Effector memory CD4-positive, alpha-beta T cell (primary cell): Measurements from ENCODE around the gene SCARF1.
A peak's percentile ranks its signal among the peaks of the same experiment; 100 is the strongest.

Experiments
- DNase-seq, 3 donors: peaks; one replicate each; pipeline ENCODE4 v3.0.0-alpha.2; 2020
- H3K27ac ChIP-seq: 2 replicates; pipeline ENCODE4 v1.7.0; 2013; ENCODE audit warnings: mild to moderate bottlenecking, low read length, moderate library complexity; ENCODE audit not compliant: insufficient read depth, poor library complexity, severe bottlenecking
- H3K27me3 ChIP-seq: replicated peaks from 2 replicates; pipeline ENCODE4 v1.7.0; 2013; ENCODE audit warnings: mild to moderate bottlenecking, low read length; ENCODE audit not compliant: insufficient read depth, control insufficient read depth, poor library complexity, severe bottlenecking
- H3K36me3 ChIP-seq: 2 replicates; pipeline ENCODE4 v1.7.0; 2013; ENCODE audit warnings: mild to moderate bottlenecking, low read length, moderate library complexity; ENCODE audit not compliant: control insufficient read depth, insufficient read depth
- H3K4me1 ChIP-seq: 2 replicates; pipeline ENCODE4 v1.7.0; 2013; ENCODE audit warnings: low read length, mild to moderate bottlenecking; ENCODE audit not compliant: control insufficient read depth, insufficient read depth, poor library complexity, severe bottlenecking
- H3K4me3 ChIP-seq: 2 replicates; pipeline ENCODE4 v1.7.0; 2013; ENCODE audit warnings: low read length, low read depth, mild to moderate bottlenecking; ENCODE audit not compliant: insufficient read depth, poor library complexity, severe bottlenecking
- H3K9me3 ChIP-seq: 2 replicates; pipeline ENCODE4 v1.7.0; 2013; ENCODE audit warnings: mild to moderate bottlenecking, low read length, moderate library complexity; ENCODE audit not compliant: control insufficient read depth

The SCARF1 gene

DNA sequence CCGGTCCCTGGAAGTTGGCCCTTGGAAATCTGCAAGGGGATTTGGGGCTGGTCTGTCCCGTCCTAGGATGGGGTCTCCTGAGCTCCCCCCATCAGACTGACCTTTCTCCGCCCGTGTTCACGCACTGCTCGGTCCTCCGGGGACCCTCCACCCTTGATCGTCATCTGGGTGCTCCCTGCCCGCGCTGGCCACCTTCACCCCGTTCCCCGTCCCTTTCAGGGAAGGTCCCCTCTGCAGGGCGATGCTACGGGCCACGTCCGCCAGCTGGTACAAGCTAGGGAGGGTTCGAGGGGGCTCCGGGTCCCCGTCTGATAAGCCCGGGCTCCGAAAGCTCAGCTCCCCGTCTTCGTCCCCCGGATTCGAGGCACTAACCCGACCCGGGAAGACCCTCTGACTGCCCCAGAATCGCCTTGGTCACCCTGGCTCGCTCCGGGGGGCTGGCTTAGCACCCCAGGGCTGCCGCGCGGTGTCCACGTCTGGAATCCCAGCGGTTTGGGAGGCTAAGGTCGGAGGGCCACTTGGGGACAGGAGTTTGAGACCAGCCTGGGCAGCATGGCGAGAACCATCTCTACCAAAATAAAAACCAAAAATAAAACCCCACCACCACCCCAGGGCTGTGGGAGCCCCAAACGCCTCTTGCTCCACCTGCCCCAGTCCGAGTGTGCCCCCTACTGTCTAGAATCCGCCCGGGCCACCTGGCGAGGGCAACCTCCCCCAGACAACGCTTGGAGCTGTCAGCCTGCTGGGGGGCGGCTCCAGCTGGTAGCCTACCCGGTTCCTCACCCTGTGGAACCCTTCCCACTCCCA lies 15.8 kb downstream of the SCARF1 start:
- Histone ChIP-seq H3K4me3 (peak overlapping the region; percentile 79), H3K27me3 (peaks cover 4% of the 10 kb centered on the region), H3K9me3 (no peaks in the 10 kb centered on the region), H3K36me3 (no peaks in the 10 kb centered on the region), H3K4me1 (peaks cover 7% of the 10 kb centered on the region), H3K27ac (peak overlapping the region; percentile 53)
- DNase-seq = peak; percentile 41 to 48 (median 47)

DNA sequence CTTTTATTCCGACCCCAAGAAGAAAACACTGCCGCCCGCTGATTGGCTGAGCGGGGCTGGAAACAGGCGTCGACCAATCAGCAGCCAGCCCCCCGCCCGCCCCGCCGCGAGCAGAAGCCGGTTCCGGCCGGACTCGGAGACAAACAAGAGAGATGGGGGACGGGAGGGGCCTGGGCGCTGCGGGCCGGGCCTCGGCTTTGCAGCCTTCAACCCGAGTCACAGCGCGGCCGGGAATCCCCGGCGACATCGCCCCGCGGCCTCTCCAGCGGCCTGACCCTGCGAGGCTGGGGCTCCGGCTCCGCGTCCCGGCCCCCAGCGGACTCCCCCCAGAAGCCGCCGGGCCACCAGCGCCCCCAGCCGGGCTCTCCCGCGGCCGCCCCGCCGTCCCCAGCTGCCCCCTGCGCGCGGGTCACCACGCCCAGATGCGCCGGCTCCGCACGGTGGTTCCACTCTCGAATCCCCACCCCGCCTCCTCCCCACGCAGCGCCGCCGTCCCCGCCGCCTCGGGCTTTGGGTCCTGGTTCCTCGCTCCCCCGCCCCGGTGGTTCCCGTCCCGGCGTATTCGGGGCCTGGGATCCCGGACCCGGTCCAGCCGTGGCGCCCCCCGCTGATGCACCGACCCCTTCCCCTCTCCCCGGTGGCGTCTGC lies 16.6 kb downstream of the SCARF1 start:
- H3K4me3 ChIP-seq = peak overlapping the region; percentile 79
- no peaks in the 10 kb centered on the region for H3K9me3 ChIP-seq
- H3K4me1 ChIP-seq = peaks cover 7% of the 10 kb centered on the region
- no peaks in the 10 kb centered on the region for H3K36me3 ChIP-seq
- H3K27ac ChIP-seq = peak overlapping the region; percentile 53
- H3K27me3 ChIP-seq = peaks cover 4% of the 10 kb centered on the region
- peak; percentile 77 to 85 (median 83) for DNase-seq

DNA sequence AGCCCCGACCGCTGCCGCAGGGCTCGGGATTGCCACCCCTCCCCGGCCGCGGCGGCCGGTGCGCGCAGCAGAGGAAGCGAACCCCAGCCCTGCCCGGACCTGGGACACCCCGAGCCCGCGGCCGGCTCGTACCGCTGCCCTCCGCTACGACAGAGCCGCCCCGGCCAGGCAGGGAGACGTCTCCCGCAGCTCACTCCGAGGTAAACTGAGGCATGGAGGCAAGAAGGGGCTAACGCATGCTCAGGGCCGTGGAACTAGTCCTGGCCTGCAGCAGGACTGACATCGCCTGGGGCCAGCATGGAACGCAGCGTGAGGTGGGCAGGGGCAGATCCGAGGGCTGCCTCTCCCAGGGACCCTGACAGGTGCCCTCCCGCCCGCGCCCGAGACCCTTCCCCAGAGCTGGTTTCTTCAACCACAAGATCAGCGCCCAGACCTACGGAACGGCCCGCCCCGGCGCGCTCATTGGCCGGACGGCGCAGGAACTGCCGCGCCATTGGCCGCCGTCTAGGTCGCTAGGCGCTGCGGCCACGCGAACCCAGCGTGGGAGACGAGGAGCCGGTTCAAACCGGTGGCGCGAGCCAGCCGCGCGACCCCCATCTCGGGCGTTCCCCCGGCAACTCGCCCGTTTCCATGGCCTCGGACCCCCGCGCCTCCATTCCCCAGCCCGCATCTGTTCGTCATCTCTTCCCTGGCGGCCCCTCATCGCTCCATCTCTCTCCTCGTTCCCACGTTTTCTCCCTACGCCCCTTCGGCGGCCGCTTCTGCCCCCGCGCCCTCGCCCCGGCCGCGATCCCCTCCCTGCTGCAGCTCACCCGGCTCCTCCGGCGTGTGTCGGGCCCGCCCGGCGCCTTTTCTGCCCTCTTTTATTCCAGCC lies 17.3 kb downstream of the SCARF1 start, which contains the start of gene SLC43A2:
SLC43A2 (minus strand) TSS at position 853 of the 874 bp plus-strand sequence. CDS start 960 bp downstream, outside the sequence.
- peak within 1 kb of the TSS; percentile 79 for H3K4me3 ChIP-seq
- no peaks in the 10 kb centered on the region for H3K9me3 ChIP-seq
- peak; percentile 52 to 59 (median 56) for DNase-seq
- peak within 1 kb of the TSS; percentile 53 for H3K27ac ChIP-seq
- peaks cover 7% of the 10 kb centered on the region for H3K4me1 ChIP-seq
- H3K36me3 ChIP-seq = no peaks in the 10 kb centered on the region
- peaks cover 4% of the 10 kb centered on the region for H3K27me3 ChIP-seq

DNA sequence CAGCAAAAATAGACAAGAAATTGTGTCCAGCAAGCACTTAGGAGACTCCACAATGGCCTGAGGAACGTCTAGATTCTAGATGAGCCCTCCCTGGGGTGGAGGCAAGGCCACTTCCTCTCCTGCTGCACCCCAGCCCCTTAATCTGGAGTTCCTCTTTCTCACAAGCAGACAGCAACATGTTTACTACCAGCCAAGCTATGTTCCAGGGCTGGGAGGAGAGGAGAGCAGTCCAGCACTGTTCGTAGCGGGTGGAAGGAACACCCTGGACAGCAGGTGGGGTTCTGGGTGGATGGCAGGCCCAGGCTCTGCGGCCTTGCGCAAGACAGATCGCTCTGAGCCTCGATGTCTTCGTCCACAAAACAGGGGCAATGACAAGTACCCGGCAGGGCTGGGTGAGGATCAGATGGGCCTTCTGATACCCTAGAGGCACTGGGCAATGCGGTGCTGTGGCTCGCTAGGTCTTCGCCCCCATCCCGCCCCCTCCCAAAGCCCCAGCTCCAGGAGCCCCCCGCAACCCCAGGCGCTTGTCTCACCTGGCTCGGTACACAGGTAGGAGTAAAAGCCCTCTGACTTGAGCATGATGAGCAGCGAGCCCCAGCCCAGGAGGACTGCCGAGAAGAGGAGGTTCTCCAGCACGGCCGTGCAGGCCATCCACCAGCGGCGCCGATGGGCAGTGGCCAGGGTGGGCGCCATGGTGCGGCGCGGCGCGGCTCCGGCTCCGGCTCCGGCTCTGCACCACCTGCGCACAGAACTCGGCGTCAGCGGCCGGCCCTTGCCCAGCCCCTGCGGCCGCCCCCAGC lies 18.1 kb downstream of the SCARF1 start:
- Histone ChIP-seq H3K27me3 (peaks cover 4% of the 10 kb centered on the region), H3K9me3 (no peaks in the 10 kb centered on the region), H3K4me3 (peak overlapping the region; percentile 79), H3K27ac (no peak overlapping the region), H3K4me1 (peaks cover 7% of the 10 kb centered on the region), H3K36me3 (no peaks in the 10 kb centered on the region)
- no peak for DNase-seq

DNA sequence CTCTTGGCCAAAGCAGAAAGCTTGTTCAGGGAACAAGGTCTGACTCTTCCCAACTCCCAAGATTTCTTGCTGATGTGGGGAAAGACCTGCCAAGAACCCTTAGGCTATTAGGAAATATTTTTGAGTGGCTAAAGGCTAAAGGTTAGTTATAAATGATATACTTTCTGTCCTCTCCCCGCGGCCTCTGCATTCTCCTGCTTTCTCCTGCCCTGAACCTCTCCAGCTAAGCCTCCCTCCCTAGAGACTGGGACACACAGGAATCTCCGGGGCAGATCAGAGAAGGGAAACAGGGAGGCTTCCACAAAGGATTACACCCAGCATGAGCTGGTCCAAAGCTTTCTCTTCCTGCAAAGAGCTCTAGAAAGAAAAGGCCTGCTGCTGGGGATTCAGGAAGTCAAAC lies 19.2 kb downstream of the SCARF1 start:
- peaks cover 7% of the 10 kb centered on the region for H3K4me1 ChIP-seq
- no peak overlapping the region for H3K27ac ChIP-seq
- H3K4me3 ChIP-seq = no peak overlapping the region
- DNase-seq = no peak
- no peaks in the 10 kb centered on the region for H3K9me3 ChIP-seq
- no peaks in the 10 kb centered on the region for H3K36me3 ChIP-seq
- peaks cover 4% of the 10 kb centered on the region for H3K27me3 ChIP-seq

DNA sequence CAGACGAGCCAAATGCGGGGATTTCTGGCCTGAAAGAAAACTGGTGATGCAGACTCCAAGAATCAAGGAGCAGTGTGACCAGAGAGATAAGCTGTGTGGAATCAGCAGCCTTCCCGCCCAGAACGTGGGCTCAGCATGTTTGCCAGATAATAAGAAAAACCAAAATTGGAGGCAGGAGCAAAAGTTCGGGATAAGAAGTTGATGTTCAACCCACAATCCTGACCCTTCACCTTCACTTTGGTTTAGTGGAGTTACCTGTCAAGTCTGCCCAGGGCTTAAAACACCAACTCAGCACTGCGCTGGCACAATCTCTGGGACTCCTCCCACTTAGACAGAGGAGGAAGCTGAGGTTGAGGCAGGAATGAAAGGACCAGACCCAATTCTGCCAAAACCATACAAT lies 20.0 kb downstream of the SCARF1 start:
- Histone ChIP-seq H3K4me1 (peaks cover 7% of the 10 kb centered on the region), H3K9me3 (no peaks in the 10 kb centered on the region), H3K27ac (no peak overlapping the region), H3K4me3 (no peak overlapping the region), H3K27me3 (peaks cover 4% of the 10 kb centered on the region), H3K36me3 (no peaks in the 10 kb centered on the region)
- no peak for DNase-seq

DNA sequence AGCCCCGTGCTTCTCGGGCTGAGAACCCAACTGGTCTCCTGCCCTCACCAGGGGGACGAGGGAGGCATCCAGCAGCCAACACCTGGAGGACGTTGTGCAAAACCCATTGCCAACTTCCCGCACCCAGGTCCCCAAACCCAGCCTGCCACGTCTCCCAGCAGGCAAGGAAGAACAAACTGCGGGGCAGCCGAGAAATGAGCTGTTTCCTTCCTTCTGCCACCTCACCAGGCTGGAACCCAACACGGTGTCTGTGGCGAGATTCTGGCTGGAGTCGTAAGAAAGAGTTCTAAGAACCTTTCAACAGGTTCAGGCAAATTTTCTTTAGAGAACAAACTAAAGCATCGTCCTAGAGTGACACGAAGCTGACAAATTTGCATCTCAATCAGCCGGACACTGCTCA lies 20.5 kb downstream of the SCARF1 start:
- Histone ChIP-seq H3K4me3 (no peak overlapping the region), H3K36me3 (no peaks in the 10 kb centered on the region), H3K27me3 (peaks cover 4% of the 10 kb centered on the region), H3K4me1 (peaks cover 7% of the 10 kb centered on the region), H3K9me3 (no peaks in the 10 kb centered on the region), H3K27ac (no peak overlapping the region)
- DNase-seq = no peak

DNA sequence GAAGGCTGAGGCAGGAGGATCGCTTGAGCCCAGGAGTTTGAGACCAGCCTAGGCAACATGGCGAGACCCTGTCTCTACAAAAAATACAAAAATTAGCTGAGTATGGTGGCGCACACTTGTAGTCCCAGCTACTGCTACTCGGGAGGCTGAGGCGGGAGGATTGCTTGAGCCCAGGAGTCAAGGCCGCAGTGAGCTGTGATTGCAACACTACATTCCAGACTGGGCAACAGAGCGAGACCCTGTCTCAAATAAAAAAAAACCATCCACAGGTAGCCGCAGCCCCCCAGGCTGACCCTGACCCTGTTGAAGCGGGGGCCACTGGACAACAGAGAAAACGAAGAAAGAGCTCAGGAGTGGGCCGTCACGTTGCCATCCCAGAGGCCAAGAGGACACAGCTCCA lies 20.9 kb downstream of the SCARF1 start:
- peaks cover 4% of the 10 kb centered on the region for H3K27me3 ChIP-seq
- H3K9me3 ChIP-seq = no peaks in the 10 kb centered on the region
- no peaks in the 10 kb centered on the region for H3K36me3 ChIP-seq
- peaks cover 5% of the 10 kb centered on the region for H3K4me1 ChIP-seq
- H3K4me3 ChIP-seq = no peak overlapping the region
- H3K27ac ChIP-seq = no peak overlapping the region
- no peak for DNase-seq

DNA sequence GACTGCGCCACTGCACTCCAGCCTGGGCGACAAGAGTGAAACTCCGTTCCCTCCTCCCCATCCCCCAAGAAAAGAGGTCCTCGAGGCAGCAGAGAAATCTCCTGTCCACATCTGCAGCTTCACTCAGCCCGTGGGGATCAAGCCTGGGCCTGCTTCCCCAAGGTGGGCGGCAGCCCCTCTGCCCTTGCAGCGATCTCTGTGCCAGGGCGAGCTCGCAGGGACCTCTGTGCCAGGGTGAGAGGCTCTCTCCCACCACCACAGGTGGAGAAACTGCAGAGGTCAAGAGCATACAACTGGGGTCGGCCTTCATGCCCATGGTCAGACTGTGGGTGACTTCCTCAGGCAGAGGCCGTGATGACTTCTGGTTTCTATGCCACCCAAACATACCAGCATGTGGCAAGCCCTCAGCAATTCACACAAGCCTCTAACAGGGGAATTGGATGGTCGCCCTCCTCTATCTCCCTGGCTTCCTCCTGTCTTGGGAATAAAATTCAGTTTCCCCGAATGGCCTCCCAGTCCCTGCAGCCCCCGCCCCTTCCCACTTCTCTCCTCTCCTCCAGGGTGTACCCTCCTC lies 22.4 kb downstream of the SCARF1 start:
- no peak overlapping the region for H3K27ac ChIP-seq
- H3K4me3 ChIP-seq = no peak overlapping the region
- no peak for DNase-seq
- H3K4me1 ChIP-seq = no peaks in the 10 kb centered on the region
- H3K9me3 ChIP-seq = no peaks in the 10 kb centered on the region
- no peaks in the 10 kb centered on the region for H3K36me3 ChIP-seq
- H3K27me3 ChIP-seq = peaks cover 4% of the 10 kb centered on the region
